Loucy (cell line): ENCODE measurements around the gene EFR3B.

Experiments used
- CTCF ChIP-seq: fragments of 200-600 bp; sonication (generic); conservative IDR thresholded peaks from 2 replicates; pipeline ENCODE4 v1.5.1; 2014; ENCODE audit warnings: mild to moderate bottlenecking, antibody characterized with exemption, low read length
- EZH2phosphoT487 ChIP-seq: fragments of 200-600 bp; IDR thresholded peaks from 2 replicates; pipeline ENCODE4 v1.6.1; 2018; ENCODE audit warnings: antibody characterized with exemption, mild to moderate bottlenecking, moderate library complexity, borderline replicate concordance

DNA sequence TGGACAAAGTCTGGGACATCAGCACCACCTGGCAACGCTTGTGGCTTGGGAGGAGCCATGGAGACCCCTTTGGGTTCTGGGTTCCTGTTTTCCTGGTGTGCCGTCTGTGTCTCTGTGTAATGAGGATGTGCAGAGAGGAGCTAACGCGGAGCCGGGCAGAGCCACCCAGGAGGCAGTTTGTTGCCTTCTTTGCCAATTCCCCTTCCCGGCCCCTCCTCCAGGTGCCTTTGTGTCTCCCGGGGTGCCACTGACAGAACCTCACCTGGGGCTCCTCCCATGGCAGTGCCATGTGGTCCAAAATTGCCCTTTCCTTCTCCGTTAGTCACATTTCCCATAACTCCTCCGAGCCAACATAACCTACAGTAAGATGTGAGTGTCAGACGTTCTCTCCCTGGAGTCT lies 113.5 kb downstream of the EFR3B start:
- no peak for TF ChIP-seq CTCF
- no peak for TF ChIP-seq EZH2phosphoT487
